ENCODE data around the gene EDAR. TPM values are rescaled to one million over a fixed set of nuclear protein-coding genes. Genes with fewer than 3 reads are reported as not detected.

The EDAR gene
- polyA plus RNA-seq, 1 experiment = not detected

DNA sequence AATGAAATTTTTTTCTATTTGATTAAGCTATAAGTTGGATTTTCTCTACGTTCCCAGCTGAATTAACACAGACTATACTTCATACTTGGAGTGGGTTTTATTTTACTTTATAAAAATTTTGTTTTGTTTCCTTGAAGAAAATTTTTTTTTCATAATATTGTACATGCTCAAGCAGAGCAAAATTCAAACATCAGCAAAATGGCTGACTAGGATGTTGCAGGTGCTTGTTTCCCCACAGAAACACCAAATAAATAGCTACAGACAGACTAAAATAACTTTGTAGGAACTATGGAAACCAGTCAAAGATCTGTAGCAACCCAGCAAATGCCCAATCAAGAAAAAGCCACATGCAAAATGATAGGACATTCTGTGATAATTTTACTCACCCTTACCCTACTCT lies 120.1 kb downstream of the EDAR start:
- CTCF ChIA-PET = interaction anchor here (1.3 to 1.5 kb wide), 2 partner anchors 11 to 13 kb away, joined by 3 to 7 read pairs; no protein-coding TSS in a partner anchor
- no peak for DNase-seq (ENCODE audit: low read depth)
- no peaks in the 10 kb centered on the region for H3K27me3 ChIP-seq (ENCODE audit: control insufficient read depth, insufficient read depth, low read length)
- H3K36me3 ChIP-seq (ENCODE audit: control insufficient read depth, insufficient read depth, low read length) = no peaks in the 10 kb centered on the region
- TF ChIP-seq, protein P1, sequence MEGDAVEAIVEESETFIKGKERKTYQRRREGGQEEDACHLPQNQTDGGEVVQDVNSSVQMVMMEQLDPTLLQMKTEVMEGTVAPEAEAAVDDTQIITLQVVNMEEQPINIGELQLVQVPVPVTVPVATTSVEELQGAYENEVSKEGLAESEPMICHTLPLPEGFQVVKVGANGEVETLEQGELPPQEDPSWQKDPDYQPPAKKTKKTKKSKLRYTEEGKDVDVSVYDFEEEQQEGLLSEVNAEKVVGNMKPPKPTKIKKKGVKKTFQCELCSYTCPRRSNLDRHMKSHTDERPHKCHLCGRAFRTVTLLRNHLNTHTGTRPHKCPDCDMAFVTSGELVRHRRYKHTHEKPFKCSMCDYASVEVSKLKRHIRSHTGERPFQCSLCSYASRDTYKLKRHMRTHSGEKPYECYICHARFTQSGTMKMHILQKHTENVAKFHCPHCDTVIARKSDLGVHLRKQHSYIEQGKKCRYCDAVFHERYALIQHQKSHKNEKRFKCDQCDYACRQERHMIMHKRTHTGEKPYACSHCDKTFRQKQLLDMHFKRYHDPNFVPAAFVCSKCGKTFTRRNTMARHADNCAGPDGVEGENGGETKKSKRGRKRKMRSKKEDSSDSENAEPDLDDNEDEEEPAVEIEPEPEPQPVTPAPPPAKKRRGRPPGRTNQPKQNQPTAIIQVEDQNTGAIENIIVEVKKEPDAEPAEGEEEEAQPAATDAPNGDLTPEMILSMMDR (IDR thresholded peaks at IDR 0.05; ENCODE audit: insufficient read depth, low read depth, low read length) = no peak
- POLR2A ChIA-PET = no interaction called here
- no peak overlapping the region for H3K4me3 ChIP-seq (ENCODE audit: low read depth, low read length)

GRCh38 chr2:108866041-108866440 lies 123.0 kb downstream of the EDAR start:
- no peak overlapping the region for H3K4me3 ChIP-seq (ENCODE audit: low read depth, low read length)
- no peaks in the 10 kb centered on the region for H3K27me3 ChIP-seq (ENCODE audit: control insufficient read depth, insufficient read depth, low read length)
- ChIA-PET CTCF (no interaction called here), POLR2A (no interaction called here)
- DNase-seq (ENCODE audit: low read depth) = no peak
- no peaks in the 10 kb centered on the region for H3K36me3 ChIP-seq (ENCODE audit: control insufficient read depth, insufficient read depth, low read length)
- TF ChIP-seq, protein P1 (IDR thresholded peaks at IDR 0.05; ENCODE audit: insufficient read depth, low read depth, low read length) = no peak

DNA sequence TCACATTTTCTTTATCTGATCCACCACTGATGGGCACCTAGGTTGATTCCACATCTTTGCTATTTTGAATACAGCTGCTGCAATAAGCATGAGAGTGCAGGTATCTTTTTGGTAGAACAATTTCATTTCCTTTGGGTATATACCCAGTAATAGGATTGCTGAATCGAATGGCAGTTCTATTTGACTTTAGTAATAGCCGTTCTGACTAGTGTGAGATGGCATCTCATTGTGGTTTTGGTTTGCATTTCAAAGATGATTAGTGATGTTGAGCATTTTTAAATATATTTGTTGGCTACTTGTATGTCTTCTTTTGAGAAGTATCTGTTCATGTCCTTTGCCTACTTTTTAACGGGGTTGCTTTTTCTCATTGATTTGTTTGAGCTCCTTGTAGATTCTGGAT lies 130.1 kb downstream of the EDAR start:
- no peak overlapping the region for H3K4me3 ChIP-seq (ENCODE audit: low read depth, low read length)
- TF ChIP-seq, protein P1 (IDR thresholded peaks at IDR 0.05; ENCODE audit: insufficient read depth, low read depth, low read length) = no peak
- H3K27me3 ChIP-seq (ENCODE audit: control insufficient read depth, insufficient read depth, low read length) = no peaks in the 10 kb centered on the region
- CTCF ChIA-PET = no interaction called here
- DNase-seq (ENCODE audit: low read depth) = no peak
- H3K36me3 ChIP-seq (ENCODE audit: control insufficient read depth, insufficient read depth, low read length) = no peaks in the 10 kb centered on the region
- POLR2A ChIA-PET = no interaction called here

DNA sequence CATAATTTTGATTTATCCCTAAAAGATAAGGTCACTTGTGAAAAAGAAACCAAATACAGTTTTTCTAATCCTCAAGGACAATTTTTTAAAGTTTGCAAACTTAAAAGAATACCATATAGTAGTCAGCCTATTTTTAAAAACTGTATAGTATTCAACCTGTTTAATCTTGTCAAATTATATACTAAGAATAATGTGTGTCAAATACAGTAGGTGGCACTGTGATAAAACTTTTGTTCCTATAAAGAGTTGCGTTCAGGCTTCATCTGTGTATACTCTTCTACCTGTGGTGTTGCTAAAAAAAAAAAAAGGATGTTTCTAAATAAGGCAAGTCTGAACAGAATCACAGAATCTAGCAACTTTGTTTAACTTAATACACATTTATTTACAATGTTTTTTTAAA lies 133.8 kb downstream of the EDAR start:
- no peaks in the 10 kb centered on the region for H3K27me3 ChIP-seq (ENCODE audit: control insufficient read depth, insufficient read depth, low read length)
- no peak for DNase-seq (ENCODE audit: low read depth)
- POLR2A ChIA-PET = no interaction called here
- TF ChIP-seq, protein P1 (IDR thresholded peaks at IDR 0.05; ENCODE audit: insufficient read depth, low read depth, low read length) = 0 out of 2 replicates have a peak, but pooled peaks have one; percentile 5
- H3K4me3 ChIP-seq (ENCODE audit: low read depth, low read length) = no peak overlapping the region
- no peaks in the 10 kb centered on the region for H3K36me3 ChIP-seq (ENCODE audit: control insufficient read depth, insufficient read depth, low read length)
- CTCF ChIA-PET = no interaction called here

GRCh38 chr2:108854484-108854883 lies 134.5 kb downstream of the EDAR start:
- POLR2A ChIA-PET = no interaction called here
- CTCF ChIA-PET = no interaction called here
- DNase-seq (ENCODE audit: low read depth) = no peak
- no peaks in the 10 kb centered on the region for H3K36me3 ChIP-seq (ENCODE audit: control insufficient read depth, insufficient read depth, low read length)
- no peak overlapping the region for H3K4me3 ChIP-seq (ENCODE audit: low read depth, low read length)
- no peaks in the 10 kb centered on the region for H3K27me3 ChIP-seq (ENCODE audit: control insufficient read depth, insufficient read depth, low read length)
- TF ChIP-seq, protein P1 (IDR thresholded peaks at IDR 0.05; ENCODE audit: insufficient read depth, low read depth, low read length) = no peak

All from BJ (cell line).